ENCODE measurements around the gene RFK.

The RFK gene

DNA sequence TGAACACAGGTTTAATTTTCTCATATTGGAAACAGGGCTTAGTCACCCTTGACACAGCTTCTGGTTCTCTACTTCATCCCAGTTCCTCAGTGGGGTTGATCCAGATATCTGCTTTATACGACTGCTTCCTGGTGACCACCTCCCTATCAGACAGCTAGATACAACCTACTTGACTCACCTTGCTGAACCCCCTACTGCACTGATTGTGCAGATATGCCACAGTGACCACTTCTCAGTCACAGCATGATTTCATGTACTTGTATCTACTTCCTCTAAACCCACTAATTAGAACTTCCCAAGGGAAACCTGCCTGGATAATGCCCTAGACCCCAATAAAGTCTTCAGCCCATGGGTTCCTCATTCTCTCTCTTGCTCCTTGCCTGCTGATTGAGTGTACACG is 18.4 kb upstream of the RFK start:
- no peak for DNase-seq (ENCODE audit: low read depth in 2 of 2)

DNA sequence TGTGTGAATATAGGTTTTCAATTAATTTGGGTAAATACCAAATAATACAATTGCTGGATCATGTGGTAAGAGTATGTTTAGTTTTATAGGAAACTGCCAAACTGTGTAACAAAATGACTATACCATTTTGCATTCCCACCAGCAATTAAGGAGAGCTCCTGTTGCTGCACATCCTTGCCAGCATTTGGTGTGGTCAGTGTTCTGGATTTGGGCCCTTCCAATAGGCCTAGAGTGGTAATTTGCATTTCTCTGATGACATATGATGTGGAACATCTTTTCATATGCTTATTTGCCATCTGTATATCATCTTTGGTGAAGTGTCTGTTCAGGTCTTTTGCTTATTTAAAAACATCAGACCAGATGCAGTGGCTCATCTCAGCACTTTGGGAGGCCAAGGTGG is 11.6 kb upstream of the RFK start:
- DNase-seq (ENCODE audit: low read depth in 2 of 2): no peak

DNA sequence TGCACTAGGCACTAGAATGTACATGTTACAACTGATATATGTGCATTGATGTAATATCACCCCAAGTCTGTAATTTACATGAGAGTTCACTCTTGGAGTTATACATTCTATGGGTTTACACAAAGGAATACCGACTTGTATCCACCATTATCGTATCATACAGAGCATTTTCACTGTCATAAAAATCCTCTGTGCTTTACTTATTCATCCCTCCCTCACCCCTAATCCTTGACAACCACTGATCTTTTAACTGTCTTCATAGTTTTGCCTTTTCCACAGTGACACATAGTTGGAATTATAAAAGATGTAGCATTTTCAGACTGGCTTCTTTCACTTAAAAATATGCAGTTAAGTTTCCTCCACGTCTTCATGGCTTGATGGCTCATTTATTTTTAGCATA is 11.1 kb upstream of the RFK start:
- DNase-seq (ENCODE audit: low read depth in 2 of 2): no peak

DNA sequence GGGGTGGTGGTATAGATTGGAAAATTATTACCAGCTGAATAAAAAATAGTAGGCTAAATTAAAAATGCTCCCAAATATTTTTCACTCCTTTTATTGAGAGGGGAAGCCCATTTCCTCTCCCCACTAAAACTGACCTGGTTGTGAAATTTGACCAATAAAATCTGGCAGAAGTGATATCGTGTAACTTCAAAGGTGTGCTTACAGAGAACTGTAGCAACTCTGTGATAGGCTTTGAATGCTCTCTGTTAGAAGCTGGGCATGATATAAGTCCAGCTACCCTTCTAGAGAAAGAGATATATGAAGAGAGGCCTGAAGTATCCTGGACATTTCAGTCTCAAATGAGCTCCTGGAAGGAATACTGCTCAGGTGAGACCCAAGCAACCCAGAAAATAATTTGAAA is 10.2 kb upstream of the RFK start:
- no peak for DNase-seq (ENCODE audit: low read depth in 2 of 2)

DNA sequence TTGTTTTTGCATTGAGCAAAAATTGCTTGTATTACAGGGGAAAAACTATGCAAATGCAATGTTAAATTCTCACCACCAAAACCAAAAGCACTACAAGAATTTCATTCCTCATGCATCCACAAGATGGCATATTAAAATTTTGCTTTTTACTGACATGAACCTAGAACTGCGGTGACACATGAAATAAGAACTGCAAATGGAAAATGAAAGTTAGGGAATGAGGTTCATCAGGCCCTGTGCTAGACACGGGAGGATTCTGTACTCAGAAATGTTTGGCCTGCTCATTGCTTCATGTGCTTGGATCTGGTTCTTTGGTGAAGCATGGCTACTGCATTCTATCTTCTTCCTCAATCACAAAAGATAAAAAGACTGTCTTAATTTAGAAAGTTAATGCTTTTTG is 9.1 kb upstream of the RFK start:
- no peak for DNase-seq (ENCODE audit: low read depth in 2 of 2)

DNA sequence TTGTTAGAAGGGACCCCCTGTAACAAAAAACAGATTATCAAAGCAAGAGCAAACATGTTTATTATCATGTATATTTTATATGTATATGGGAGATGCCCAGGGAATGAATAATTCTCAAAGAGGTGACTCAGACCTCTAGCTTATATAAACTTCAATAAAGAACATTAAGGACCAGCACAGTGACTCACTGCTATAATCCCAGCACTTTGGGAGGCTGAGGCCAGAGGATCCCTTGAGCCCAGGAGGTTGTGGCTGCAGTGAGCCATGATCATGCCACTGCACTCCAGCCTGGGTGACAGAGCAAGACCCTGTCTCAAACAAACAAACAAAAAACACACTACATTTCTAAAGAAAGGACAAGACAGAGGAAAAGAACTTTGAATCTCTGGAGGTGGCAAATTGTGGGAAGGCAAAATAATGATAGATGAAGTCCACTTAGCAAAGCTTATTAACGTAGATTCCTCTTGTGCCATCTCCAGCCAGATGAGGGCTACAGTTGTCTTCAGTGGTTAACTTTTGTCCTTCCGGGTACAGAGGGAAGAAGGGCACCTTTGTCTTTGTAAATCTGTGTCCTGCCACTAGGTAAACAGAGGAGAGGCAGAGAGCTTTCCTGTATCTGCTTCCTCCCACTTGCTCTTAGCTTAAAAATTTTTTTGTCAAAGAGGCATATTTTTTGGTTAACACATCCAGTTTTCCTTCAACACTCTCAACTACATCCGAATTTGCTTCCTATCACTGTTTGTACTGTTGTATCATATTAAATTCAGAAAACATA is 7.5 kb upstream of the RFK start:
- DNase-seq (ENCODE audit: low read depth in 2 of 2): no peak

DNA sequence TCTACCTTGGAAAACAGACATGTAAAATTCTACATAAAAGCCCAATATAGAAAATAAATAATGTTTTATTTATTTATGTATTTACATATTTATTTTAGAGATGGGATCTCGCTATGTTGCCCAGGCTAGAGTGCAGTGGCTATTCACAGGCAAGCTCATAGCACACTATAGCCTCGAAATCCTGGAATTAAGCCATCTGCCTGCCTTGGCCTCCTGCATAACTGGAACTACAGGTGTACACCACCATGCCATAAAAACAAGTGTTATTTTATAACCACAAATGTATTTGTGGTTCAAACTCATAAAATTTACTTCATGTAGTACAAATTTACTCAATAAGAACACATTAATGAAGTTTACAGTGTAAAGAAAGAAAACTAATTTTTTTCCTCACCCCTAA is 7.0 kb upstream of the RFK start:
- DNase-seq (ENCODE audit: low read depth in 2 of 2): no peak

DNA sequence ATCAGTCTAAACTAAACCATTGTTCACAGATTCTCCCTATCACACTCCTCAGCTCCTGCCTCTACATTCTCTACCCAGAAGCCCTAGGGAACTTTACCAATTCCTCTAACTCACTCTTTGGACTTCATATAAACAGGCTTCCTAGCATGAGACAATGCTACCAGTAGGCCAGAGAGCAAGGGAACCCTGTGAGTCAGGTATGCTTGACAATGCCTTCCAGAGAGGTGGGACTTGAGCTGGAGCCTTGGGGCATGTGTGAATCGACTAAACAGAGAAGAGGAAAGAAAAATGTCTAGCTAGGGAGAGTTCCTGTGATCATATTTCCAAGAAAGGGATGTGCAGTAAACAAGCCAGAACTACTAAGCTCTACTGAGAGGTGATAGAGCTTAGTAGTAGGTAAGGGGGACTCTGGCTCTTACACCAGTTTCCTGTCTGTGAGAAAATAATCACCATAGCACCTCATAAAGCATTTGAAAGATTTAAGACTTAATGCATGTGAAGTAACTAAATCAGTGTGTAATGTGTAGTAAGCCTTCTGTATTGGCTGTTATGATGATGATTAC is 6.4 kb upstream of the RFK start:
- DNase-seq (ENCODE audit: low read depth in 2 of 2): no peak

DNA sequence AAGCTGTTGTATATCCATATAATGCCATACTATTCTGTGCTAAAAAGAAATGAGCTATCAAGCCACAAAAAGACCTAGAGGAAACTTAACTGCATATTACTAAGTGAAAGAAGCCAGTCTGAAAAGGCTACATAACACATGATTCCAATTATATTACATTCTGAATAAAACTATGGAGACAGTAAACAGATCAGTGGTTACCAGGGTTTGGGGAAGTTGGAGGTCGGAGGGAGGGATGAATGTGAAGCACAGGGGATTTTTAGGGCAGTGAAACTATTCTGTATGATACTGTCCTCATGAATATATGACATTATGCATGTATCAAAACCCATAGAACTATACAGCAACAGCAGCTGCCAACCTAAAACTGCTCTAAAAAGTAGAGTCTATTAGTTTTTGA is 5.6 kb upstream of the RFK start:
- DNase-seq (ENCODE audit: low read depth in 2 of 2): no peak

DNA sequence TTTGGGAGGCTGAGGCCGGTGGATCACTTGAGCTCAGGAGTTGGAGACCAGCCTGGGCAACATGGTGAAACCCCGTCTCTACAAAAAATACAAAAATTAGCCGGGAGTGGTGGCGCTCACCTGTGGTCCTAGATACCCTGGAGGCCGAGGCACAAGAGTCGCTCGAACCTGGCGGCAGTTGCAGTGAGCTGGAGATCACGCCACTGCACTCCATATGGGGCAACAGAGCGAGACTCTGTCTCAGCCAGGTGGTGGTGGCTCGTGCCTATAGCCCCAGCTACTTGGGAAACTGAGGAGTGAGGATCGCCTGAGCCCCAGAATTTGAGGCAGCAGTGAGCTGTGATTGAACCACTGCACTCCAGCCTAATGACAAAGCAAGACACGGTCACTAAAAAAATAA is 2.4 kb upstream of the RFK start:
- no peak for DNase-seq (ENCODE audit: low read depth in 2 of 2)

DNA sequence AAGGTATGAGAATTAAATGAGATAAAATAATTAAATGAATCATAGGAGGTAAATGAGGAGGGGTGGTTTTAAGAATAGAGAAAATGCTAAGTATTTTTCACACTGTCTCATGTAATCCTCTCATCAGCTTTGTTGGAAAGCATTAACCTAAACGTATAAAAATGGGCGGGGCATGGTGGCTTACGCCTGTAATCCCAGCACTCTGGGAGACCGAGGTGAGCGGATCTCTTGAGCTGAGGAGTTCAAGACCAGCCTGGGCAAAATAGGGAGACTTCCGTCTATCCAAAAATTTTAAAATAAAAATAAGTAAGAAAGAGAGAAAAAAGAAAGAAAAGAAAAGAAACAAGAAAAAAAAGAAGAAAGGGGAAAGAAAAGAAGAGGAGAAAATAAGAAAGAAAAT is 1.9 kb upstream of the RFK start:
- DNase-seq (ENCODE audit: low read depth in 2 of 2): no peak

DNA sequence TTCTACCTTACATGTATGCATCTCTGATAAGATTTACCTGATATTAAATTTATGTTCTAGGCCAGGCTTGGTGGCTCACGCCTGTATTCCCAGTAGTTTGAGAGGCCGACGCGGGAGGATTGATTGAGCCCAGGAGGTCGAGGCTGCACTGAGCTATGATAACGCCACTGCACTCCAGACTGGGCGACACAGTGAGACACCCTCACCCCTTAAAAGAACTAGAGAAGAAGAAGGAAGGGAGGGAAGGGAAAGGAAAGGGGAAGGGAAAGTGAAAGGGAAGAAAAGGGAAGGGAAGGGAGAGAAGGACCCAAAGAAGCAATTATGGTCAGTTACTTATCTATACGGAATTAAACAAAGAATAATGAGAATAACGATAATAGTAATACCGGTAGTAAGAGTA is 1.2 kb upstream of the RFK start:
- no peak for DNase-seq (ENCODE audit: low read depth in 2 of 2)

DNA sequence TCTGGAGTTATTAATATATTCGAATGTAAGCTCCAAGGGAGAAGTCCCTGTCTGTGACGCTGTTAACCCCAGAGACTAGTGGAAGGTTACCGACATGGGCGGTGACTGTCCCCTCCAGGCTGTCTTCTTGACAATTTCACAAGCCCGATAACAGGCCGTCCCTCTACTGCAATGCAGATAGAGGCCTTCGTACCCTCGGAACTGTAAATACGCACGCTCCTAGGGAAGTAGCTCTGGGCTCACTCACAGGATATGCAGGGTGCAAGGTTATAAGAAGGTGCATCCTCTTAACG is 680 bp upstream of the RFK start:
- DNase-seq (ENCODE audit: low read depth in 2 of 2): peak; percentile 6 to 20

DNA sequence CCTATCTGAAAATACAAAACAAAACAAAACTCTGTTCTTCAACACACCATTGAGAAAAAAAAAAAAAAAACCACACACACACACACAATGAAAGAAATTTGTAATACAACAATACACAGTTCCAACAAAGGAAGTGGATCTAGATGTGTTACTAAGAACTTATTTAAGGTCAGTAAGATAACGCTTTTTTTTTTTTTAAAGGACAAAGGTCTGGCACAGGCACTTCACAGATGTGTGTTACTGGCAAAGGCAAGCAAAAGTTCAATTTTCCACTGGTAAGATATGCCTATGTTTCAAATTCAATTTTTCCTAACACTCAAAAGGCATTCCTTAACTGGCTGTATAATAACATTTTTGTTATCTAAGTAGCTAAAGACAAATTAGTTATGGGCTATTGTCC is 3.6 kb downstream of the RFK start:
- no peak for DNase-seq (ENCODE audit: low read depth in 2 of 2)

DNA sequence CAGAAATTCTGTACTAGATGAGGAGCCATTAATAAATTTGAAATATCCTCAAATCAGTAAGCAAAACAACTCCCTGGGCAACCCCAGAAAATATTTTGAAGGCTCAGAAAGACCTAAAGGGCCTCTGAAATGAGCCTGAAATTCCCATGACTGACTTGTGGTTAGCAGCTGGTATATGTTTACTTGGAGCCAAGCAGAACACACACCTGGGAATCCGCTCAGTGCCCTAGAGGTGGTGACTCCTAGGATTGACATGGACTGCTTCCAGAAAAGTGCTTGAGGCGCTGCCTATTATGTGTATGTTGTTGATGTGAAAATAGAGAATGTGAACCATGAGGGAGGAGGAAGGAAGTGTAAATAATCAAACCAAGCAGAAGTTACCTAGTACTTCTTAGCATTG is 14.7 kb downstream of the RFK start:
- DNase-seq (ENCODE audit: low read depth in 2 of 2): no peak

DNA sequence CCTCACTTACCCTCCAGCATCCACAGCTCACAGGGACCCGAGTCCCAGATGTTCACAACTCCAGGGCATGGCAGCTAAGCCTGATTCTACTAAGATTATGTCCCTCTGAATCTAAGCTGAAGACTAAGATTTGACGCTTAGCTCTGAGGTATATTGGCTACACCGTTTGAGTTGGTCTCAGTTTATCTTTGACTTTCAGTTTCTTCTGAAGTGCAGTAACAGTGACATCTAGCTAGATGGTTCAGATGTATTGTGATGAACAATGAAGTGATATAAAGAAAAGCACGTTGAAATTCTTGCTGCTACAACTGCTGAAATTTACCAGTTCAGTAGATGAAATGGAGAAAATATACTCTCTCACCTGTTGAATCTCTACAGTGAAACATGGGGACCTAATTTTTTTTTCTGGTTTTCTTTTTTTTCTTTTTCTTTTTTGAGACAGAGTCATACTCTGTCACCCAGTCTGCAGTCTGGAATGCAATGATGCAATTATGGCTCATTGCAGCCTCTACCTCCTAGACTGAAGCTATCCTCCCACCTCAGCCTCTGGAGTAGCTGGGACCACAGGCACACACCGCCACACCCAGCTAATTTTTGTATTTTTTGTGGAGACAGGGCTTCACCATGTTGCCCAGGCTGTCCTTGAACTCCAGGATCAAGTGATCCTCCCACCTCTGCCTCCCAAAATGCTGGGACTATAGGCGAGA is 15.7 kb downstream of the RFK start:
- no peak for DNase-seq (ENCODE audit: low read depth in 2 of 2)

DNA sequence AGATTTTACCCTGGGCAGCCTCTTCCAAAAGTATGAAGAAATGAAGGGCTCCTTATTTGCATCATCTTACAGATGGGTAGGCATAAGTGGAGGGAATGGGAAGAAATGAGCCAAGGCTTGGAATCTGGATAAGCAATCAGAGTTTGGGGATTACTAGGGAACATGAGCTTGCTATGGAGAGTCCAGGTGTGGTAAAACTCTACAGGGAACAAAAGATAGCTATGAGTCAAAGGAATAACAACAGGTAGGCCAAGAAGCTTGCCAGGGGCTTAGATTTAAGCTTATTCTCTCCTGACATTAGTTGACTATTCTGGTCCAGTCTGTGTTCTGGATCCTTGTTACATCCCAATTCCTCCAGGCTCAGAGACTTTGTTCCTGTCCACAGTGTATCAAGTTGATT is 16.4 kb downstream of the RFK start:
- DNase-seq (ENCODE audit: low read depth in 2 of 2): no peak

DNA sequence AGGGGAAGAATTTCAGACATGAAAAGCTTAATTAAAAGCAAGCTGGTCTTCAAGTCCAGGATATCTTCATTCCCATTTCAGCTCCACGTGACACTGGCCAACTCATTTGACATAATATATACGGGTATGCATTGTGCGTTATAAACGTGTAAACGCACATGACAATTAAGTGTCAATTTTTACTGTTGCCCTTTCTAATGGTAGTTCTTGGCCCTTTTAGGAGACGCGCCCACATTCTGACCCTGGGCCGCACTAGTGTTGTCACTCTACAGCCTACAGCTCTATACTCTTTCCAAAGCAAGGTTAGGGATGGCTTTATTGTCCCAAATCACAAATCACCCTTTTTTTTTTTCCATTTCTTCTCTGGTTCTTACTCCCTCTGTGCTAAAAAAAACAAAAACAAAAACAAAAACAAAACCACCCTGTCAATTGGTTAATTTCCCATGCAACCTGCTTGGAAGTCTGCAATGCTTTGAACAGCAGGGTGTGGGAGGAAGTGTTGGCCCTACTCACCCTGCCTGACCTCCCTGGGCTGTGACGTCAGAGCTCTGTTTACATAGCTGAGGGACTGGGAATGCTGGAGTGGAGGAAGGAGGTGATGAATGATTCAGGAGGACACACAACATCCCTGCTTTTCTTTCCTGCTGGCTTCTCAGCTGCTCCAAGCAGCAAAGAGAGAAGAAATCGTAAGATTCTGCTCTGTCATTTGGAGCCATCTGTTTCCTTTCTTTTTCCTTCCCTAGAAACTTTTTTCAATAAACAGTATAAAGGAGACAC is 19.3 kb downstream of the RFK start:
- DNase-seq (ENCODE audit: low read depth in 2 of 2): no peak

DNA sequence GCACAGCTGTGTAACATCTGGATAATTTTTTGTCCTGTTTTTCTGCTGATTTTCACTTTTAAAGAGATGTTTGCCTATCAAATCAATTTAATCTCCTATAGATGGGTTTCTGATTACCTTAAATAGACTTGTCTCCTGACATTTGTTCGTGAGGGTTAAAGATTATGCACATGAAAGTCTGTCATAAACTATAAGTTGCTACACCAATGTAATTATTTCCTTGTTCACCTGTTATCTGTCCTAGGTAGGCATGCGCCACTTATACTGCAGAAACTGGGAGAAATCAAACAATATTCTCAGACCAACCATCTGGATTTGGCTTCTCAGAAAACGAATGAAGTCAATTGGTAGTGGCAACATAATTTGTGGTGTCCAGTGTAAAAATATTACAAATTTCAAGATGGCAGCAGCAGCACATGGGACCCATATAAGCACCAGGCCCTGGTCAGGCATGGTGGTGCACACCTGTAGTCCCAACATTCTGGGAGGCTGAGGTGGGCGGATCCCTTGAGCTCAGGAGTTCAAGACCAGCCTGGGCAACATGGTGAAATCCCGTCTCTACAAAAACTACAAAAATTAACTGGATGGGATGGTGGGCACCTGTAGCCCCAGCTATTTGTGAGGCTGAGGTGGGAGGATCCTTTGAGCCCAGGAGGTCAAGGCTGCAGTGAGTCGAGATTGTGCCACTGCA is 20.3 kb downstream of the RFK start:
- no peak for DNase-seq (ENCODE audit: low read depth in 2 of 2)

DNA sequence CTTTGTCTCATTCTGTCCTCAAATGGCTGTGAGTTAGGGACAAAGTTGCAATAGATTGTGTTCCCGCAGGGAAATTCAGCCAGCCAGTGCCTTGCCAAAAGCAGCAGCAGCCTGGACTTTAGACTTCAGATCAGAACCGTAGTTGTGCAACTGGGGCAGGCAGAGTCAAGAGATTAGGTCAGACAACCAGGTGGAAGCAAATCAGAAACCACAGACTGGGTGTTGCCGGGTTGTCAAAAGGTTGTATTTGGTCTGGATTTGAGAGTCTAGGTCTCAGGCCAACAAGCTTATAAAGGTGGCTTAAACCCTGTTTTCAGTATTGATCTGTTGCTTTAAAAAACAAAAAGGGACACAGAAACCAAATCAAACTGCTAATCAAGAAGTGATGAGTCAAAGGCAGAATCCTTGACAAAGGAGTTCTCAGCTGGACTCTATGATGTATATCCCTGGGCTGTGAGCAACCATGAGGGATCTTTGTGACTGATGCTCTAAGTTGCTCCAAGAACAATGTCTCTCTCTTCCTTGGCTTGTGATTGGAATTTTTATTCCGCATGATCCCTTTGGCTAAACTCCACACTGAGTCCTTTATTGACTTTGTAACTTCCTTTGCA is 20.9 kb downstream of the RFK start:
- no peak for DNase-seq (ENCODE audit: low read depth in 2 of 2)

DNA sequence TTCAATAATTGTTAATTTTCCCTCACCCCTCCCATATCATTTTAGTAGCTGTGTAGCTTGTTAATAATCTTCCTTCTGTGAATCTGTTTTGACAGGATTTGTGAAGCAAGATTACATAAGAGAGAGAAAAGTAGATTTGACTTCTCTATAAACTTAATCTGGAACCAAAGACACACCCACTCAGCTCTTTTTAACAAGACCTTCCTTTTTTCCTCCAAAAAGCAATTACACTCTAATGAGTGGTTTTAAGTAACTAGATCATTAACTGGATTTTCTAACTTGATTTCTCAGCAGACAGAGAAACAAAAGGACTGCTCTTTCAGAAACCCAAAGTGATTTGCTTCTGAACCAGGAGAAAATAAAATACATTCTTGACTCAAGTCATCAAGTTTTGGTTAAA is 21.9 kb downstream of the RFK start:
- DNase-seq (ENCODE audit: low read depth in 2 of 2): no peak

DNA sequence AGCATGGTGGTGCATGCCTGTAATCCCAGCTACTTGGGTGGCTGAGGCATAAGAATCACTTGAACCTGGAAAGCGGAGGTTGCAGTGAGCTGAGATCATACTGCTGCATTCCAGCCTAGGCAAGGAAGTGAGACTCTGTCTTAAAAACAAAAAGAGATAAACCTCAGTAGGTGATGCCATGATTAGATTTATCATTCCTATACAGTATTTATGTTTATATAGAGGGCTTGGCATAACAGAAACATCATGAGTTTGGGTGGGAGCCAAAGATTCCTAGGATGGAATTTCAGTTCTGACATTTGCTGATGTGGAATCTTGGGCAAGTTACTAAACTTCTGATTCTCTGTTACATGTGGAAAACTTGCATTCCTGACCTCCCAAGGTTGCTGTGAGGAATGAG is 22.3 kb downstream of the RFK start:
- no peak for DNase-seq (ENCODE audit: low read depth in 2 of 2)
